Dendritic cell treated with granulocyte-macrophage colony-stimulating factor and Interleukin-4, amounts not matched to agents 40 ng/mL and 50 ng/mL, for 4 days (primary cell): ENCODE measurements around the gene CLSTN1.

ENCODE experiments used
- H3K27ac Mint-ChIP-seq: one replicate; pipeline ENCODE4 v1.8.0; 2022; ENCODE audit warnings: mild to moderate bottlenecking, mixed read lengths
- H3K27me3 Mint-ChIP-seq: one replicate; pipeline ENCODE4 v1.8.0; 2022; ENCODE audit warnings: mild to moderate bottlenecking, mixed read lengths
- H3K36me3 Mint-ChIP-seq: one replicate; pipeline ENCODE4 v1.8.0; 2022; ENCODE audit warnings: low read depth, mixed read lengths
- H3K4me1 Mint-ChIP-seq: one replicate; pipeline ENCODE4 v1.8.0; 2022; ENCODE audit warnings: low read depth, mixed read lengths
- H3K4me3 Mint-ChIP-seq: one replicate; pipeline ENCODE4 v1.8.0; 2022; ENCODE audit warnings: mild to moderate bottlenecking, moderate library complexity, mixed read lengths
- H3K9me3 Mint-ChIP-seq: one replicate; pipeline ENCODE4 v1.8.0; 2022; ENCODE audit warnings: mixed read lengths
- intact Hi-C: fragments of 100-400 bp; cut with micrococcal nuclease; formaldehyde crosslinking; loops from one replicate; pipeline ENCODE4 v1.15.0; 2022

Gene CLSTN1

DNA sequence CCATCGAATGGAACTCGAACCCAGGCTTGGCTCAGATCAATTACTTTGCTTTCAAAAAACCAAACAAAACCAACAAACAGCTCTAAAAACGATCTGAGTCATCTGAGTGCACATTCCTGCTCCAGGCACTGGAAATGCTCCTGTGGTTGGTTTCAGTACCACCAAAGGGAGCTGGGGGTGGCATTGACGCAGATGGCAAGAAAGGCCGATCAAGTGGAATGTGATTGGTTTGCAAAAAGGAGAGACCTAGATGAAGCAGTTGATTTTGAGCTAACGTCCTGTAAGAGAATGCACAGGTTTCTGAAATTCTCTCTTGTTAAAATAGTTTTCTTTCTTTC is 132.7 kb downstream of the CLSTN1 start:
- no peak overlapping the region for H3K27ac Mint-ChIP-seq
- H3K36me3 Mint-ChIP-seq: peaks cover 69% of the 10 kb centered on the region
- intact Hi-C loops: no loop called here
- peaks cover 72% of the 10 kb centered on the region for H3K4me1 Mint-ChIP-seq
- no peak overlapping the region for H3K4me3 Mint-ChIP-seq
- no peaks in the 10 kb centered on the region for H3K27me3 Mint-ChIP-seq
- no peaks in the 10 kb centered on the region for H3K9me3 Mint-ChIP-seq

DNA sequence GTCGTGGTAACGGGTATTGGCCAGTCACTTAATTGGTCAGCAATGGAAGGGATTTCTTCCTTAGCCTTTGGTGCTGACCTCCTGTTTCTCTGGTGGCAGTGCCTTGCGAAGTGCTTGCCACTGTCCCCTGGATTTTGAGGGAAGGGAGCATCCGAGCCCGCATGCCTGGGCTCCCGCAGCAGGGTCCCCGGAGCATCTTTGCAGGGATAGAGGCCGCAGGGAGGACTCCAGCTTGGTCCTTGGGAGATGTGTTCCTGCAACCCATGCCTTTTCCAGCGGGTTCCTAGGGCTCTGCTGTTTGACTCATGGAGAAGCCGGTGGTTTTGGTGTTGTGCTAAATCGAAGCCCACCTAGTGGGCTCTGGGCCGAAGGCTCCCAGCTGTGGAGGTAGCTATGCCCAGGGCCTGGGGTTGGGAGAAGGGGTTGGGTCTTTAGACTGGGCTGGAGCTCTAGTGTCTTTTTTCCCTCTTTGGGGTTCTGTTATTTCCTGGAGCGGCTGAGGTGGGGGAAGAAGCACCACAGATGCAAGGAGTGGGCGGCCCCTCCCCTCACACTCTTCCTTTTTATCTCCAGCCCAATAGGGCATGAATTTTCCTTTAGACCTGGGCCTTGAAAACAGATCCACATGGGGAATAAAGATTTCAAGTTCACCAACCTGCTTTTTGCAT is 133.2 kb downstream of the CLSTN1 start:
- Mint-ChIP-seq H3K4me1 (peaks cover 77% of the 10 kb centered on the region), H3K36me3 (peaks cover 69% of the 10 kb centered on the region), H3K27ac (peak overlapping the region; percentile 80), H3K27me3 (no peaks in the 10 kb centered on the region), H3K9me3 (no peaks in the 10 kb centered on the region), H3K4me3 (peak overlapping the region; percentile 89)
- intact Hi-C loops: no loop called here

DNA sequence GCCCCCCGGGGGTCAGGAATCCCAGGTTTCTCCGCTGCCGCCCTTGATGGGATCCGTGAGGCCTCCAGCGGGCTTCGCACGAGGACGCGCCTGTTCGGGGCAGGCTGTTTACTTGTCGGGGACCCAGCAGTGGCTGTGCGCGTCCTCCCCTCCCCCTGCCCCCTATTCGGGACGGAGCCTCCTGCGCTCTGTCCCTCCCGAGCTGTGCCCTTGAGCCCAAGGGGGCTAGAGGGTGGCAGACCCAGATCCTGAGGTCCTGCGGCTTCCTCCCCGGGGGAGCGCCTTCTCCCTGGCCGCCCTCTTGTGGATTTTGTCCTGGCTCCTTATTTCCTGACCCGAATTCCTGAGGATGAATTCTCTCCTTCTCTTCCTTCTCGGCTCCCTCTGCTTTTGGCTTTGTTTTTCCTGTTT is 133.8 kb downstream of the CLSTN1 start:
- H3K4me1 Mint-ChIP-seq: peaks cover 77% of the 10 kb centered on the region
- peaks cover 63% of the 10 kb centered on the region for H3K36me3 Mint-ChIP-seq
- H3K4me3 Mint-ChIP-seq: peak overlapping the region; percentile 89
- no peaks in the 10 kb centered on the region for H3K9me3 Mint-ChIP-seq
- H3K27me3 Mint-ChIP-seq: no peaks in the 10 kb centered on the region
- intact Hi-C loops: loop anchor here (5.0 kb wide), 2 partner anchors 38 to 63 kb away; partner anchors contain the start of gene PIK3CD
- H3K27ac Mint-ChIP-seq: peak overlapping the region; percentile 80

DNA sequence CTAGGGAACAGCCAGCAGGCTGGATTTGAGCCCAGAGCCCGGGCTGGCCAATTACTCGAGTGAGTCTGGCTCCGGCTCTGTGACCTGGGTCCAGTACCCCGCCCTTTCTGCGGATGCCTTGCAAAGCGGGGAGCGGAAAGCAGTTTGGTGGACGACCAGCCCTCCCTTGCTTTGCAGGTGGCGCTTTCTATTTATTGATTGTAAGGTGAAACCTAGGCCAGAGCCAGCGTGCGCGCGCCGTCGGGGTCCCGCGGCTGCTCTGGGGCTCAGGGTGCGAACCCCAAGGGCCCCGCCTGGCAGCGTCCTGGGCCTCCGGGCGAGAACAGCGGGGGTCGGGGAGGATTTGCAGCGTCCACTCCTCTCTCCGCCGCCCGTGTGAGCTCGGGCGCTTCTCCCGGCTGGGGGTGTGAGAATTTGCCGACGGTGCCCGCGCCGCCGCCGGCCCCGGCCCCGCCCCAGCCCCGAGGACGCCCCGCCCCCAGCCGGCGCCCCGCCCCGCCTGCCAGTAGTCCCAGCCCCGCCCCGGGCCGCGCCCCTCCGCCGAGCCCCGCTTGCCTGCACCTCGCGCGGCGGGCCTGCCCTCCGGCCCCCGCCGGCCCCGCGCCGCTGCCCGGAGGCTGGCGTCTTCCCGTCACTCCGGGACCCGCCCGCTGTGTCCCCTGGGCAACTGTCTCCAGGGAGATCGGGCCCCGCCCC is 134.6 kb downstream of the CLSTN1 start:
- Mint-ChIP-seq H3K27me3 (no peaks in the 10 kb centered on the region), H3K9me3 (no peaks in the 10 kb centered on the region), H3K4me1 (peaks cover 78% of the 10 kb centered on the region), H3K27ac (no peak overlapping the region), H3K4me3 (peak overlapping the region; percentile 83), H3K36me3 (peaks cover 56% of the 10 kb centered on the region)
- intact Hi-C loops: loop anchor here (5.0 kb wide), 2 partner anchors 37 to 62 kb away; partner anchors contain the start of gene PIK3CD

DNA sequence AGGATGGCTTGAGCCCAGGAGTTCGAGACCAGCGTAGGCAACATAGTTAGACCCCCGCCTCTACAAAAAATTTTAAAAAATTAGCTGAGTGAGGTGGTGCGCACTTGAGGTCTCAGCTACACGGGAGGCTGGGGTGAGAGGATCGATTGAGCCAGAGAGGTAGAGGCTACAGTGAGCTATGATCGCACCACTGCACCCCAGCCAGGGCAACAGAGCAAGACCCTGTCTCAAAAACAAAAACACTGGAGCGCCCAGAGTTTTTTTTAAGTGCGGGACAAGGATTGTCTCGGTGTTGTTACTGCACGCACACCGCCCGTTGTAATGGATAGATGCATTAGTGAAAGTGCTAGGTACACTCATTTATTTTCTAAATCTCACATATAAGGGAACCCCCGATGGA is 135.2 kb downstream of the CLSTN1 start:
- Mint-ChIP-seq H3K4me3 (peak overlapping the region; percentile 83), H3K27me3 (no peaks in the 10 kb centered on the region), H3K9me3 (no peaks in the 10 kb centered on the region), H3K36me3 (peaks cover 56% of the 10 kb centered on the region), H3K4me1 (peaks cover 78% of the 10 kb centered on the region), H3K27ac (no peak overlapping the region)
- intact Hi-C loops: loop anchor here (5.0 kb wide), 2 partner anchors 36 to 61 kb away; partner anchors contain the start of gene PIK3CD

DNA sequence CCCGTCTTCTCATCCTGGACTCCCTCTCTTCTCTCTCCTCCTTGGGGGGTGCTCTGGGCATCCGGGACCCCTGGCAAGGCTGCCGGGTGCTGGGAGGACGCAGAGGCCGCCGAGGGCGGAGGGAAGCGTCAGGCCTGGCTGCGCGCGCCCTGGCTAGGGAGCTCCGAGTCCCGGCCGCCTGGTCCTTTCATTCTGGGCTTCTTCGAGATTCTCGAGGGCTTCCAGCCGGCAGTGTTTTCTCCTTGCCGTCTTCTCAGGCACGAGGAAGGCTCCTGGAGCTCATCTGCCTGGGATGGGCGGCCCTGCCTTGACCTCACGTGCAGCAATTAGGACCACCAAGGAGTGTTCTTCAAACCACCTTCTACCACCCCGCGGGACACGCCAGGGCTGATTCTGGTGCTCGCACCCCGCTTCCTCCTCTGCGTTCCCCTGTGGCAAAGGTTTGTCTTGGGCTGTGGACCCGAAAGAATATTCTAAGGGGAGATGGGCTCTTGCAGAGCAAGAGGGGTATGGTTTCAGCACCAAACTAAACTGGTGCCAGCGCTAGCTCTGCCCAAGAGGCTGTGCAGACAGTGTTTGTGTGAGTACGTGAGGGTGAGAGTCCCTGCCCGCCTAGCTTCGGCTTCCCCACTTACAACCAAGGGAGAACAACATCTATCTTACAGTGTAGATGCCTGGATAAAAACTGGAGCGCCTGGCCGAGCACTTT is 135.7 kb downstream of the CLSTN1 start:
- Mint-ChIP-seq H3K27me3 (no peaks in the 10 kb centered on the region), H3K27ac (peak overlapping the region; percentile 72), H3K36me3 (peaks cover 56% of the 10 kb centered on the region), H3K9me3 (no peaks in the 10 kb centered on the region), H3K4me3 (peak overlapping the region; percentile 83), H3K4me1 (peaks cover 82% of the 10 kb centered on the region)
- intact Hi-C loops: loop anchor here (5.0 kb wide), 2 partner anchors 36 to 61 kb away; partner anchors contain the start of gene PIK3CD

DNA sequence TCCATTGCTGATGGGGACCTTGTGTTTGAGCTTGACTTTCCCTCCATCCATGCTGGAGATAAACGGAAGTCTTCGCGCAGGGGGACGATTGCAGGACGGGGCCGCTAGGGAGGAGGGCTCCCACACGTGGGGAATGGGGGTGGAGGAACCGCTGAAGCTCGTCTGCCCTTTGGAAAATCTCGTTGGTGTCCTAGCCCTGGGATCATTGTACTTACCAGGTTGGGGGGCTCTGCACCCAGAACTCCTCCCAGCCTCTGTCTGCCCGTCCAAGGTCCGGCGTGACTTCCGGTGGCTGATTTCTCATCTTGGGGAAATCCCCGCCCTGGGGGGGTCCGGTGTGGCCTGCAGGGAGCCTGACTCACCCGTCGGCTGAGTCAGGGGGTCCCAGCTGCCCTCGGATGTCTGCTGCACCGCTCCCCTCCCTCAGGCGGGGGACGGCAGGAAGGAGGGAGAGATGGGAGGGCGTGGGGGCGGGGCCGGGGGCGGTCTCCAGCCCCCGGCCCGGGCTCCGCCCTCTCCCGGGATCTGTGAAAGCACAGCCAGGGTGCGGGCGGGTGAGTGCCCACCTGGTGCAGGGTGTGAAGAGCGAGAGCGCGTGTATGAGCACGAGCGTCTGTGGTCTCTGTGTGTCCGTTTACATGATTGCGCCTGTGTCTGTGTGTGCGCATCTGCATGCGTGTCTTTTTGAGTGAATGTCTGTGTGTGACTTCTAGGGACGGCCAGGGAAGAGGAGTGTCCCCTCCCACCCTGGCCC is 136.5 kb downstream of the CLSTN1 start:
- H3K4me1 Mint-ChIP-seq: peaks cover 83% of the 10 kb centered on the region
- no peaks in the 10 kb centered on the region for H3K27me3 Mint-ChIP-seq
- H3K36me3 Mint-ChIP-seq: peaks cover 52% of the 10 kb centered on the region
- peak overlapping the region; percentile 83 for H3K4me3 Mint-ChIP-seq
- peak overlapping the region; percentile 72 for H3K27ac Mint-ChIP-seq
- intact Hi-C loops: loop anchor here (5.0 kb wide), 2 partner anchors 35 to 60 kb away; partner anchors contain the start of gene PIK3CD
- H3K9me3 Mint-ChIP-seq: no peaks in the 10 kb centered on the region

DNA sequence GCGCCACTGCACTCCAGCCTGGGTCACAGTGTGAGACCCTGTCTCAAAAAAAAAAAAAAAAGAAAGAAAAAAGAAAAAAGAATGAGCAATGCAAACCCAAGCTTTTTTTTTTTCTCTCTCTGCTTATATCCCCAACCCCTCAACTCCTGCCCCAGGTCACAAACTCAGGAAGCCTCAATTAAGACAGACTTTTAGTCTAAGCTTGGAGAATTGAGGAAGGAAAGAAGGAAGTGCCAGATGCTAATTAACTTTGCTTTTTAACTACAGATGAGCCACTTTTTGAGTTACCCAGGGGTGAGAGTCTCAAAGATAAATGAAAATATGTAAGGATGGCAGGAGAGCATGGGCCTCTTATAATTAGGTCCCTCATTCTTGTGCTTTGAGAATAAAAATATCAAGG is 139.0 kb downstream of the CLSTN1 start:
- no peaks in the 10 kb centered on the region for H3K27me3 Mint-ChIP-seq
- H3K9me3 Mint-ChIP-seq: no peaks in the 10 kb centered on the region
- H3K36me3 Mint-ChIP-seq: peaks cover 51% of the 10 kb centered on the region
- peaks cover 80% of the 10 kb centered on the region for H3K4me1 Mint-ChIP-seq
- no peak overlapping the region for H3K27ac Mint-ChIP-seq
- H3K4me3 Mint-ChIP-seq: no peak overlapping the region
- intact Hi-C loops: loop anchor here (5.0 kb wide), 2 partner anchors 32 to 58 kb away; partner anchors contain the start of gene PIK3CD

DNA sequence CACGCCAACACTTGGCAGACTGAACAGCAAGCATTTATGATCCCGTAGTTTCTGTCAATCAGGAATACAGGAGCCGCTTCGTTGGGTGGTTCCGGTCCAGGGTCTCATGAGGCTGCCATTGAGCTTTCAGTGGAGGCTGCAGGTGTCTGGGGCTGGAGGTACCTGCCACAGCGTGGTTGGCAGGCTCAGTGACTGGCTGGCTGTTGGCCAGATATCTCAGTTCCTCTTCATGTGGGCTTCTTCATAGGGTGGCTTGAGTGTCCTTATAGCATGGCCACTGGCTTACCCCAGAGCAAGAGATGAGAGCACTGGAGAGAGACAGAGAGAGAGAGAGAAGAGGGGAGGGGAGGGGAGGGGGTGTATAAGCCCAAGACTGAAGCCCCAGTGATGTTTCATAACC is 142.9 kb downstream of the CLSTN1 start:
- H3K4me3 Mint-ChIP-seq: no peak overlapping the region
- intact Hi-C loops: no loop called here
- peaks cover 79% of the 10 kb centered on the region for H3K36me3 Mint-ChIP-seq
- no peaks in the 10 kb centered on the region for H3K27me3 Mint-ChIP-seq
- no peaks in the 10 kb centered on the region for H3K9me3 Mint-ChIP-seq
- H3K4me1 Mint-ChIP-seq: peaks cover 79% of the 10 kb centered on the region
- H3K27ac Mint-ChIP-seq: no peak overlapping the region

DNA sequence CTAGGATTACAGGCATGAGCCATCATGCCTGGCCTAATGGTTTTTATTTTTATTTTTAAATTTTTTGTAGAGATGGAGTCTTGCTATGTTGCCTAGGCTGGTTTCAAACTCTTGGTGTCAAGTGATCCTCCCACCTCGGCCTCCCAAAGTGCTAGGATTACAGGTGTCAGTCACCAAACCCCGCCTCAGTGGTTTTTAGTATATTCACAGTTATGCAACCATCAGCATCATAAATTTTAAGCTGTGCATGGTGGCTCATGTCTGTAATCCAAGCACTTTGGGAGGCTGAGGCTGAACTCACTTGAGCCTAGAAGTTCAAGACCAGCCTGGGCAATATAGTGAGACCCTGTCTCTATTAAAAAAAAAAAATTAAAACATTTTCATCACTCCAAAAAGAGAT is 143.7 kb downstream of the CLSTN1 start:
- no peak overlapping the region for H3K4me3 Mint-ChIP-seq
- intact Hi-C loops: no loop called here
- H3K27ac Mint-ChIP-seq: no peak overlapping the region
- no peaks in the 10 kb centered on the region for H3K9me3 Mint-ChIP-seq
- peaks cover 75% of the 10 kb centered on the region for H3K4me1 Mint-ChIP-seq
- peaks cover 84% of the 10 kb centered on the region for H3K36me3 Mint-ChIP-seq
- H3K27me3 Mint-ChIP-seq: no peaks in the 10 kb centered on the region
